Measurements from ENCODE around the gene SLC2A8. TPM values are rescaled to one million over a fixed set of nuclear protein-coding genes. Genes with fewer than 3 reads are reported as not detected.
A peak's percentile ranks its signal among the peaks of the same experiment; 100 is the strongest.

SLC2A8 gene
- total RNA-seq, 1 experiment from 2014 or later: 37.4 TPM

DNA sequence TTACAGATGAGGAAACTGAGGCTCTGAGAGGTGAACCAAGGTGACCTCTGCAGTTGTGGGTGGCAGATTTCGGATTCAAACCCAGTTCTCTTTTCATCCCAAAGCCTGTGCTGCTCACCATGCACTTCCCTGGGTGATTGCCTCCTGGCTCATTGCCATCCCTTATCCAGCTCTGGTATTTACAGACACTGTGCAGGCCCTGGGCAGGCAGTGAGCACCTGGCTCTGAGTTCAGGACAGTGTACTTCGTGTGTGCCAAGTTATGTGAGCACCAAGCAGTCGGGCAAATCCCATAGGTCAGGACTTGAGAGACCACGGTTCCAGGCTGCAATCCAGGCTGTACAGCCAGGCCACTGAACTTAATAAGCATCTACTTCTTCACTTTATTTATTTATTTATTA, 55.7 kb downstream of the SLC2A8 start:
- peak overlapping the region; percentile 97 for H3K4me3 Mint-ChIP-seq
- TF ChIP-seq ZNF671 (CRISPR knock-in tag; IDR thresholded peaks at IDR 0.05): no peak
- TF ChIP-seq, protein P1, sequence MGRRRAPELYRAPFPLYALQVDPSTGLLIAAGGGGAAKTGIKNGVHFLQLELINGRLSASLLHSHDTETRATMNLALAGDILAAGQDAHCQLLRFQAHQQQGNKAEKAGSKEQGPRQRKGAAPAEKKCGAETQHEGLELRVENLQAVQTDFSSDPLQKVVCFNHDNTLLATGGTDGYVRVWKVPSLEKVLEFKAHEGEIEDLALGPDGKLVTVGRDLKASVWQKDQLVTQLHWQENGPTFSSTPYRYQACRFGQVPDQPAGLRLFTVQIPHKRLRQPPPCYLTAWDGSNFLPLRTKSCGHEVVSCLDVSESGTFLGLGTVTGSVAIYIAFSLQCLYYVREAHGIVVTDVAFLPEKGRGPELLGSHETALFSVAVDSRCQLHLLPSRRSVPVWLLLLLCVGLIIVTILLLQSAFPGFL (CRISPR knock-in tag; IDR thresholded peaks at IDR 0.05; ENCODE audit: borderline replicate concordance): no peak
- TF ChIP-seq PRRX2 (CRISPR knock-in tag; IDR thresholded peaks at IDR 0.05): no peak
- TF ChIP-seq FOXP1 (CRISPR knock-in tag; IDR thresholded peaks at IDR 0.05; ENCODE audit: borderline replicate concordance): no peak
- TF ChIP-seq, protein P2, sequence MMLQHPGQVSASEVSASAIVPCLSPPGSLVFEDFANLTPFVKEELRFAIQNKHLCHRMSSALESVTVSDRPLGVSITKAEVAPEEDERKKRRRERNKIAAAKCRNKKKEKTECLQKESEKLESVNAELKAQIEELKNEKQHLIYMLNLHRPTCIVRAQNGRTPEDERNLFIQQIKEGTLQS (CRISPR knock-in tag; conservative IDR thresholded peaks at IDR 0.05): no peak
- no peak for TF ChIP-seq GRHL2 (CRISPR knock-in tag; IDR thresholded peaks at IDR 0.05; ENCODE audit: insufficient replicate concordance, severe bottlenecking)
- TF ChIP-seq ZNF263 (CRISPR knock-in tag; IDR thresholded peaks at IDR 0.05; ENCODE audit: low read depth): no peak
- TF ChIP-seq SMAD3 (CRISPR knock-in tag; IDR thresholded peaks at IDR 0.05; ENCODE audit: borderline replicate concordance): no peak
- ChIA-PET CTCF (interaction anchor here (0.6 to 2.5 kb wide), 6 partner anchors 9 to 282 kb away, joined by 3 to 11 read pairs (median 4); partner anchors contain the start of gene TOR2A), POLR2A (no interaction called here)
- H3K9me3 Mint-ChIP-seq: no peaks in the 10 kb centered on the region
- no peak for ATAC-seq
- DNase-seq (ENCODE audit: low spot score): no peak
- H3K27me3 Mint-ChIP-seq (ENCODE audit: low read depth): no peaks in the 10 kb centered on the region
- H3K4me1 Mint-ChIP-seq: peaks cover 35% of the 10 kb centered on the region
- H3K27ac Mint-ChIP-seq: peak overlapping the region; percentile 76; the same call in 1 of the 2 replicates
- H3K36me3 Mint-ChIP-seq: peaks cover 53% of the 10 kb centered on the region

DNA sequence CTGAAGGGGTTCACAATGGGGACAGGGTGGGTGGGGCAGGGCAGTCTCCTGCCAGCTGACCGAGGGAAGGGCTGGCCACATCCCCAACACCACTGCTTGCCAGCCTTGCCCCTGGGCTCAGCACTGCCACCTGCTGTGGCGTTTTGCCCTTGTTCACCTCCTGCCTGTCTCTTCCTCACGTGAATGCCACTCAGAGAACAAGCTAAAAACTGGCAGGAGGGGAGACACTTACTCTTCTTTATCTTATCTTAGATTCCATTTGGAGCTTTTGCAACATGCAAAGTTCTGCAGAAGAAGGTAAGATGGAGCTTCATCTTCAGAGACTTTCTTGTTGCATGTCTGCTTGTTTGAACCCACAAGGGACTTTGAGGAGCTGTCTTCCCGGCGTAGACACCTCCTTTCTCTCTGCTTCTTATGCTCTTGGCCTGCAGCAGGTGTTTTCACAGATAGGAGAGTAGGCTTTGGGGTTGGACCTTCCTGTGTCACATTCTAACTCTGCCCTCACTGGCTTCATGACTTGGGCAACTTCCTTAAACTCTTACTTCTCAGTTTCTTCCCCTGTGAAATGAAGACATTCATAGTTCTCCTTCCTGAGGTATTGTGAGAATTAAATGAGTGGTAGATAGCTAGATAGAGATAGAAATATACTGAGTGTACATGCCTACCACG, 58.5 kb downstream of the SLC2A8 start:
- CTCF ChIA-PET: interaction anchor here (0.6 to 1.7 kb wide), 11 partner anchors 10 to 231 kb away, joined by 3 to 6 read pairs (median 3); partner anchors contain the start of genes SLC2A8 and ZNF79
- Mint-ChIP-seq H3K27me3 (ENCODE audit: low read depth) (no peaks in the 10 kb centered on the region), H3K36me3 (peaks cover 36% of the 10 kb centered on the region), H3K9me3 (no peaks in the 10 kb centered on the region), H3K27ac (peak overlapping the region; percentile 30), H3K4me1 (peaks cover 11% of the 10 kb centered on the region), H3K4me3 (no peak overlapping the region)
- DNase-seq (ENCODE audit: low spot score): no peak
- POLR2A ChIA-PET: no interaction called here
- ATAC-seq: no peak
- TF ChIP-seq SP1 (CRISPR knock-in tag; conservative IDR thresholded peaks at IDR 0.05) (no peak), NR2C2 (CRISPR knock-in tag; IDR thresholded peaks at IDR 0.05) (no peak), PRRX2 (CRISPR knock-in tag; IDR thresholded peaks at IDR 0.05) (no peak)
- TF ChIP-seq, protein P1 (CRISPR knock-in tag; IDR thresholded peaks at IDR 0.05; ENCODE audit: borderline replicate concordance): no peak
- TF ChIP-seq, protein P3, sequence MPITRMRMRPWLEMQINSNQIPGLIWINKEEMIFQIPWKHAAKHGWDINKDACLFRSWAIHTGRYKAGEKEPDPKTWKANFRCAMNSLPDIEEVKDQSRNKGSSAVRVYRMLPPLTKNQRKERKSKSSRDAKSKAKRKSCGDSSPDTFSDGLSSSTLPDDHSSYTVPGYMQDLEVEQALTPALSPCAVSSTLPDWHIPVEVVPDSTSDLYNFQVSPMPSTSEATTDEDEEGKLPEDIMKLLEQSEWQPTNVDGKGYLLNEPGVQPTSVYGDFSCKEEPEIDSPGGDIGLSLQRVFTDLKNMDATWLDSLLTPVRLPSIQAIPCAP (CRISPR knock-in tag; IDR thresholded peaks at IDR 0.05): no peak
- TF ChIP-seq, protein P4, sequence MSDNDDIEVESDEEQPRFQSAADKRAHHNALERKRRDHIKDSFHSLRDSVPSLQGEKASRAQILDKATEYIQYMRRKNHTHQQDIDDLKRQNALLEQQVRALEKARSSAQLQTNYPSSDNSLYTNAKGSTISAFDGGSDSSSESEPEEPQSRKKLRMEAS (CRISPR knock-in tag; IDR thresholded peaks at IDR 0.05): no peak

DNA sequence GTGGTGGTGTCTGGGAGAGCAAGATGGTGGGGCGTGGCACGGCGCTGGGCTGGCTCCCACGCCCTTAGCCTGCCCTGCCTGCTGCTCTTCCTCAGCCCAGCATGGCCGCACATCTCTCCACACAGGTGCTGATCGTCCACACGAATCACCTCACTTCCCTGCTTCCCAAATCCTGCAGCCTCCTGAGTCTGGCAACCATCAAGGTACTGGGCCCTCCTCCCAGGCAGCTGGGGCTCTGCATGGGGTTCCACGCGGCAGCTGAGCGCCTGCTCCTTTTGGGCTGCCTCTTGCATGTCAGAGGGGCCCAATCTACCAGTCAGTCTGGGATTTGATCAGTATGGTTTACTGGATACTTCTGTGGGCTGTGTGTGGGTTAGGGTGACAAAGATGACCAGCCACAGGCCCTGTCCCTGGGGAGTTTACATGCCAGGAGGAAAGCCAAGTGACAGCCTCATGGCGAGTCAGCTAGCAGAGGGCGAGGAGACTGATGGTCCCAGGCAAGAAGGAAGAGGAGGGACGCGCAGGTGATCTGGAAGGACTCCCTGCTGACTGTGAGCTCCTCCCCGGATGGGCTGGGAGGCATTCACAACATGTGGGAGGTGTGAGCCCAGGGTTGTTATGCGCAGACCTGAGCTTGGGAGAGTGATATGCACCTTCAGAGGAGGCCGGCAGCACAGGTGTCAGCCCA, 60.4 kb downstream of the SLC2A8 start:
- Mint-ChIP-seq H3K27ac (peak overlapping the region; percentile 85; the same call in 1 of the 2 replicates), H3K4me3 (no peak overlapping the region), H3K36me3 (peaks cover 40% of the 10 kb centered on the region), H3K27me3 (ENCODE audit: low read depth) (no peaks in the 10 kb centered on the region), H3K9me3 (no peaks in the 10 kb centered on the region), H3K4me1 (peaks cover 9% of the 10 kb centered on the region)
- DNase-seq (ENCODE audit: low spot score): peak; percentile 31
- POLR2A ChIA-PET: interaction anchor here (0.7 kb wide), 1 partner anchor 35 kb away, joined by 3 read pairs; no protein-coding TSS in a partner anchor
- peak; percentile 55 for ATAC-seq
- CTCF ChIA-PET: interaction anchor here (1.0 to 1.7 kb wide), 2 partner anchors 32 to 43 kb away, joined by 3 to 4 read pairs; no protein-coding TSS in a partner anchor
- TF ChIP-seq, protein P5, sequence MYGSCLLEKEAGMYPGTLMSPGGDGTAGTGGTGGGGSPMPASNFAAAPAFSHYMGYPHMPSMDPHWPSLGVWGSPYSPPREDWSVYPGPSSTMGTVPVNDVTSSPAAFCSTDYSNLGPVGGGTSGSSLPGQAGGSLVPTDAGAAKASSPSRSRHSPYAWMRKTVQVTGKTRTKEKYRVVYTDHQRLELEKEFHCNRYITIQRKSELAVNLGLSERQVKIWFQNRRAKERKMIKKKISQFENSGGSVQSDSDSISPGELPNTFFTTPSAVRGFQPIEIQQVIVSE (CRISPR knock-in tag; IDR thresholded peaks at IDR 0.05; ENCODE audit: borderline replicate concordance): no peak
- TF ChIP-seq, protein P6, sequence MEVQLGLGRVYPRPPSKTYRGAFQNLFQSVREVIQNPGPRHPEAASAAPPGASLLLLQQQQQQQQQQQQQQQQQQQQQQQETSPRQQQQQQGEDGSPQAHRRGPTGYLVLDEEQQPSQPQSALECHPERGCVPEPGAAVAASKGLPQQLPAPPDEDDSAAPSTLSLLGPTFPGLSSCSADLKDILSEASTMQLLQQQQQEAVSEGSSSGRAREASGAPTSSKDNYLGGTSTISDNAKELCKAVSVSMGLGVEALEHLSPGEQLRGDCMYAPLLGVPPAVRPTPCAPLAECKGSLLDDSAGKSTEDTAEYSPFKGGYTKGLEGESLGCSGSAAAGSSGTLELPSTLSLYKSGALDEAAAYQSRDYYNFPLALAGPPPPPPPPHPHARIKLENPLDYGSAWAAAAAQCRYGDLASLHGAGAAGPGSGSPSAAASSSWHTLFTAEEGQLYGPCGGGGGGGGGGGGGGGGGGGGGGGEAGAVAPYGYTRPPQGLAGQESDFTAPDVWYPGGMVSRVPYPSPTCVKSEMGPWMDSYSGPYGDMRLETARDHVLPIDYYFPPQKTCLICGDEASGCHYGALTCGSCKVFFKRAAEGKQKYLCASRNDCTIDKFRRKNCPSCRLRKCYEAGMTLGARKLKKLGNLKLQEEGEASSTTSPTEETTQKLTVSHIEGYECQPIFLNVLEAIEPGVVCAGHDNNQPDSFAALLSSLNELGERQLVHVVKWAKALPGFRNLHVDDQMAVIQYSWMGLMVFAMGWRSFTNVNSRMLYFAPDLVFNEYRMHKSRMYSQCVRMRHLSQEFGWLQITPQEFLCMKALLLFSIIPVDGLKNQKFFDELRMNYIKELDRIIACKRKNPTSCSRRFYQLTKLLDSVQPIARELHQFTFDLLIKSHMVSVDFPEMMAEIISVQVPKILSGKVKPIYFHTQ (CRISPR knock-in tag; IDR thresholded peaks at IDR 0.05): no peak
- no peak for TF ChIP-seq ZNF317 (CRISPR knock-in tag; IDR thresholded peaks at IDR 0.05; ENCODE audit: borderline replicate concordance, low read depth)
- TF ChIP-seq, protein P7, sequence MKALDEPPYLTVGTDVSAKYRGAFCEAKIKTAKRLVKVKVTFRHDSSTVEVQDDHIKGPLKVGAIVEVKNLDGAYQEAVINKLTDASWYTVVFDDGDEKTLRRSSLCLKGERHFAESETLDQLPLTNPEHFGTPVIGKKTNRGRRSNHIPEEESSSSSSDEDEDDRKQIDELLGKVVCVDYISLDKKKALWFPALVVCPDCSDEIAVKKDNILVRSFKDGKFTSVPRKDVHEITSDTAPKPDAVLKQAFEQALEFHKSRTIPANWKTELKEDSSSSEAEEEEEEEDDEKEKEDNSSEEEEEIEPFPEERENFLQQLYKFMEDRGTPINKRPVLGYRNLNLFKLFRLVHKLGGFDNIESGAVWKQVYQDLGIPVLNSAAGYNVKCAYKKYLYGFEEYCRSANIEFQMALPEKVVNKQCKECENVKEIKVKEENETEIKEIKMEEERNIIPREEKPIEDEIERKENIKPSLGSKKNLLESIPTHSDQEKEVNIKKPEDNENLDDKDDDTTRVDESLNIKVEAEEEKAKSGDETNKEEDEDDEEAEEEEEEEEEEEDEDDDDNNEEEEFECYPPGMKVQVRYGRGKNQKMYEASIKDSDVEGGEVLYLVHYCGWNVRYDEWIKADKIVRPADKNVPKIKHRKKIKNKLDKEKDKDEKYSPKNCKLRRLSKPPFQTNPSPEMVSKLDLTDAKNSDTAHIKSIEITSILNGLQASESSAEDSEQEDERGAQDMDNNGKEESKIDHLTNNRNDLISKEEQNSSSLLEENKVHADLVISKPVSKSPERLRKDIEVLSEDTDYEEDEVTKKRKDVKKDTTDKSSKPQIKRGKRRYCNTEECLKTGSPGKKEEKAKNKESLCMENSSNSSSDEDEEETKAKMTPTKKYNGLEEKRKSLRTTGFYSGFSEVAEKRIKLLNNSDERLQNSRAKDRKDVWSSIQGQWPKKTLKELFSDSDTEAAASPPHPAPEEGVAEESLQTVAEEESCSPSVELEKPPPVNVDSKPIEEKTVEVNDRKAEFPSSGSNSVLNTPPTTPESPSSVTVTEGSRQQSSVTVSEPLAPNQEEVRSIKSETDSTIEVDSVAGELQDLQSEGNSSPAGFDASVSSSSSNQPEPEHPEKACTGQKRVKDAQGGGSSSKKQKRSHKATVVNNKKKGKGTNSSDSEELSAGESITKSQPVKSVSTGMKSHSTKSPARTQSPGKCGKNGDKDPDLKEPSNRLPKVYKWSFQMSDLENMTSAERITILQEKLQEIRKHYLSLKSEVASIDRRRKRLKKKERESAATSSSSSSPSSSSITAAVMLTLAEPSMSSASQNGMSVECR (CRISPR knock-in tag; IDR thresholded peaks at IDR 0.05; ENCODE audit: borderline replicate concordance): no peak
- TF ChIP-seq OVOL2 (CRISPR knock-in tag; IDR thresholded peaks at IDR 0.05; ENCODE audit: borderline replicate concordance): no peak

All from WTC11 (cell line).